ENCODE measurements around the gene SPAG9.

Gene SPAG9

GRCh38 chr17:50938821-50939541, 181.7 kb downstream of the SPAG9 start:
- no peak for DNase-seq (ENCODE audit: low read depth)

- DNase-seq (ENCODE audit: low read depth): no peak
Observed at GRCh38 chr17:50935996-50936266, 184.7 kb downstream of the SPAG9 start.

GRCh38 chr17:50935221-50935995, 185.3 kb downstream of the SPAG9 start:
- DNase-seq (ENCODE audit: low read depth): no peak

- no peak for DNase-seq (ENCODE audit: low read depth)
Observed at GRCh38 chr17:50934672-50935220, 185.9 kb downstream of the SPAG9 start.

GRCh38 chr17:50934161-50934560, 186.5 kb downstream of the SPAG9 start:
- no peak for DNase-seq (ENCODE audit: low read depth)

GRCh38 chr17:50931144-50931908, 189.3 kb downstream of the SPAG9 start:
- peak; percentile 27 for DNase-seq (ENCODE audit: low read depth)

GRCh38 chr17:50928646-50929045, 192.0 kb downstream of the SPAG9 start:
- no peak for DNase-seq (ENCODE audit: low read depth)

GRCh38 chr17:50927287-50927686, 193.4 kb downstream of the SPAG9 start:
- no peak for DNase-seq (ENCODE audit: low read depth)

GRCh38 chr17:50926523-50926922, 194.1 kb downstream of the SPAG9 start:
- DNase-seq (ENCODE audit: low read depth): no peak

- DNase-seq (ENCODE audit: low read depth): no peak
Observed at GRCh38 chr17:50925296-50925891, 195.3 kb downstream of the SPAG9 start.

GRCh38 chr17:50924800-50925199, 195.9 kb downstream of the SPAG9 start:
- no peak for DNase-seq (ENCODE audit: low read depth)

GRCh38 chr17:50924300-50924699, 196.4 kb downstream of the SPAG9 start:
- no peak for DNase-seq (ENCODE audit: low read depth)

GRCh38 chr17:50923611-50924010, 197.1 kb downstream of the SPAG9 start:
- DNase-seq (ENCODE audit: low read depth): no peak

- DNase-seq (ENCODE audit: low read depth): no peak
Observed at GRCh38 chr17:50922721-50923405, 197.8 kb downstream of the SPAG9 start.

- DNase-seq (ENCODE audit: low read depth): no peak
Observed at GRCh38 chr17:50922107-50922506, 198.6 kb downstream of the SPAG9 start.

GRCh38 chr17:50920891-50921586, 199.6 kb downstream of the SPAG9 start:
- DNase-seq (ENCODE audit: low read depth): no peak

- no peak for DNase-seq (ENCODE audit: low read depth)
Observed at GRCh38 chr17:50920041-50920410, 200.6 kb downstream of the SPAG9 start.

GRCh38 chr17:50919321-50920040, 201.2 kb downstream of the SPAG9 start:
- DNase-seq (ENCODE audit: low read depth): peak; percentile 64

GRCh38 chr17:50918933-50919296, 201.8 kb downstream of the SPAG9 start:
- DNase-seq (ENCODE audit: low read depth): no peak

Measured in activated T-cell treated with anti-CD3 and anti-CD28 coated beads for 24 hours (primary cell).